ENCODE data around the gene KPNA6.
"Not testable (repeated sequence)": the region's sequence is repeated elsewhere in the genome, so short reads cannot be mapped to it uniquely, and the experiment has no call there.

KPNA6 gene

GRCh38 chr1:32099426-32099825 lies 8.4 kb upstream of the KPNA6 start:
- no peaks in the 10 kb centered on the region for H4K20me1 ChIP-seq
- no peak for TF ChIP-seq Cebpa-rat (IDR thresholded peaks at IDR 0.05)
- H3K36me3 ChIP-seq, result peaks cover 90% of the 10 kb centered on the region
- H3K27ac ChIP-seq, result no peak overlapping the region
- H3K9ac ChIP-seq, result no peak overlapping the region
- H3K27me3 ChIP-seq, result no peaks in the 10 kb centered on the region
- no peaks in the 10 kb centered on the region for H3K4me1 ChIP-seq
- no peaks in the 10 kb centered on the region for H3K9me3 ChIP-seq
- no peak overlapping the region for H3K4me2 ChIP-seq
- H3K4me3 ChIP-seq, result no peak overlapping the region

- Histone ChIP-seq H3K4me1 (no peaks in the 10 kb centered on the region), H3K27ac (no peak overlapping the region)
Measured at GRCh38 chr1:32100359-32100758, 7.5 kb upstream of the KPNA6 start.

GRCh38 chr1:32100807-32101708 lies 6.8 kb upstream of the KPNA6 start:
- no peak overlapping the region for H3K4me3 ChIP-seq
- no peak overlapping the region for H3K27ac ChIP-seq
- H3K9ac ChIP-seq, result no peak overlapping the region
- no peaks in the 10 kb centered on the region for H4K20me1 ChIP-seq
- TF ChIP-seq Cebpa-rat (IDR thresholded peaks at IDR 0.05), result no peak
- no peak overlapping the region for H3K4me2 ChIP-seq
- peaks cover 74% of the 10 kb centered on the region for H3K36me3 ChIP-seq
- H3K4me1 ChIP-seq, result no peaks in the 10 kb centered on the region
- no peaks in the 10 kb centered on the region for H3K9me3 ChIP-seq
- no peaks in the 10 kb centered on the region for H3K27me3 ChIP-seq

More at GRCh38 chr1:32100359-32100758, 7.5 kb upstream of the KPNA6 start:
- no peak for TF ChIP-seq Cebpa-rat (IDR thresholded peaks at IDR 0.05)
- Histone ChIP-seq H4K20me1 (no peaks in the 10 kb centered on the region), H3K4me2 (no peak overlapping the region), H3K9me3 (no peaks in the 10 kb centered on the region), H3K4me3 (no peak overlapping the region), H3K27me3 (no peaks in the 10 kb centered on the region), H3K9ac (no peak overlapping the region), H3K36me3 (peaks cover 80% of the 10 kb centered on the region)

GRCh38 chr1:32104127-32104526 lies 3.7 kb upstream of the KPNA6 start:
- Histone ChIP-seq H3K9me3 (no peaks in the 10 kb centered on the region), H3K36me3 (peaks cover 43% of the 10 kb centered on the region), H3K27me3 (no peaks in the 10 kb centered on the region), H3K4me2 (no peak overlapping the region), H3K4me3 (no peak overlapping the region), H3K27ac (no peak overlapping the region), H3K9ac (no peak overlapping the region), H4K20me1 (peaks cover 12% of the 10 kb centered on the region), H3K4me1 (0 out of 2 replicates have a peak, but pooled peaks cover 3% of the 10 kb centered on the region)
- no peak for TF ChIP-seq Cebpa-rat (IDR thresholded peaks at IDR 0.05)

- TF ChIP-seq Cebpa-rat (IDR thresholded peaks at IDR 0.05), result no peak
- Histone ChIP-seq H3K9me3 (no peaks in the 10 kb centered on the region), H3K4me3 (no peak overlapping the region), H3K27me3 (no peaks in the 10 kb centered on the region), H3K27ac (no peak overlapping the region), H4K20me1 (peaks cover 24% of the 10 kb centered on the region), H3K4me2 (no peak overlapping the region), H3K36me3 (peaks cover 32% of the 10 kb centered on the region), H3K9ac (no peak overlapping the region), H3K4me1 (peaks cover 15% of the 10 kb centered on the region)
Measured at GRCh38 chr1:32105338-32105737, 2.5 kb upstream of the KPNA6 start.

- Histone ChIP-seq H4K20me1 (peaks cover 38% of the 10 kb centered on the region), H3K9ac (no peak overlapping the region), H3K4me1 (peaks cover 24% of the 10 kb centered on the region), H3K4me2 (peak overlapping the region; percentile 96; the same call in 1 of the 2 replicates), H3K36me3 (peaks cover 17% of the 10 kb centered on the region), H3K4me3 (no peak overlapping the region), H3K27me3 (no peaks in the 10 kb centered on the region), H3K9me3 (no peaks in the 10 kb centered on the region), H3K27ac (no peak overlapping the region)
- TF ChIP-seq Cebpa-rat (IDR thresholded peaks at IDR 0.05), result no peak
Measured at GRCh38 chr1:32106663-32107275, 1.1 kb upstream of the KPNA6 start.

- Histone ChIP-seq H3K9me3 (no peaks in the 10 kb centered on the region), H3K4me1 (peaks cover 42% of the 10 kb centered on the region), H3K27me3 (no peaks in the 10 kb centered on the region), H3K4me2 (no peak overlapping the region), H3K27ac (no peak overlapping the region), H4K20me1 (peaks cover 82% of the 10 kb centered on the region), H3K36me3 (peaks cover 34% of the 10 kb centered on the region), H3K9ac (no peak overlapping the region), H3K4me3 (no peak overlapping the region)
- no peak for TF ChIP-seq Cebpa-rat (IDR thresholded peaks at IDR 0.05)
Measured at GRCh38 chr1:32111040-32111623, 3.3 kb downstream of the KPNA6 start.

- H3K9ac ChIP-seq, result no peak overlapping the region
- H3K4me2 ChIP-seq, result no peak overlapping the region
- no peak overlapping the region for H3K4me3 ChIP-seq
- H4K20me1 ChIP-seq, result peaks cover 88% of the 10 kb centered on the region
- no peaks in the 10 kb centered on the region for H3K9me3 ChIP-seq
- peaks cover 49% of the 10 kb centered on the region for H3K4me1 ChIP-seq
- peaks cover 39% of the 10 kb centered on the region for H3K36me3 ChIP-seq
- TF ChIP-seq Cebpa-rat (IDR thresholded peaks at IDR 0.05), result no peak
- H3K27ac ChIP-seq, result no peak overlapping the region
- no peaks in the 10 kb centered on the region for H3K27me3 ChIP-seq
Measured at GRCh38 chr1:32111789-32112188, 3.9 kb downstream of the KPNA6 start.

GRCh38 chr1:32112806-32113375 lies 5.0 kb downstream of the KPNA6 start:
- no peak overlapping the region for H3K4me2 ChIP-seq
- H3K4me3 ChIP-seq, result no peak overlapping the region
- no peak for TF ChIP-seq Cebpa-rat (IDR thresholded peaks at IDR 0.05)
- peaks cover 39% of the 10 kb centered on the region for H3K36me3 ChIP-seq
- no peak overlapping the region for H3K9ac ChIP-seq
- peaks cover 99% of the 10 kb centered on the region for H4K20me1 ChIP-seq
- H3K4me1 ChIP-seq, result peaks cover 51% of the 10 kb centered on the region
- no peak overlapping the region for H3K27ac ChIP-seq
- H3K9me3 ChIP-seq, result no peaks in the 10 kb centered on the region
- no peaks in the 10 kb centered on the region for H3K27me3 ChIP-seq

GRCh38 chr1:32113436-32113835 lies 5.6 kb downstream of the KPNA6 start:
- not testable (repeated sequence) for H3K27ac ChIP-seq, H3K4me2 ChIP-seq, H3K9ac ChIP-seq, H3K4me3 ChIP-seq, H3K27me3 ChIP-seq, H3K9me3 ChIP-seq
- Histone ChIP-seq H3K36me3 (peaks cover 39% of the 10 kb centered on the region), H3K4me1 (peaks cover 51% of the 10 kb centered on the region), H4K20me1 (peaks cover 100% of the 10 kb centered on the region)

Measured in BLaER1 (cell line).